ENCODE results near the gene XBP1.

GRCh38 chr22:28843633-28844032 is 43.3 kb upstream of the XBP1 start:
- TF ChIP-seq ZNF274 (IDR thresholded peaks at IDR 0.05; ENCODE audit: low read depth, low read length) (no peak), YY1 (IDR thresholded peaks at IDR 0.05; ENCODE audit: insufficient read depth, insufficient read length) (no peak), SUZ12 (IDR thresholded peaks at IDR 0.05; ENCODE audit: extremely low read depth, insufficient read depth, insufficient read length) (no peak)

Data from NT2/D1 (cell line).